Parathyroid adenoma (tissue), 2 donors: ENCODE measurements around the gene PNPO.

Source experiments
- H2AFZ ChIP-seq: fragments of 300-600 bp; sonication (generic); one replicate; pipeline ENCODE4 v1.7.0; 2017; ENCODE audit warnings: antibody characterized with exemption, mild to moderate bottlenecking
- H3K27ac ChIP-seq: fragments of 300-600 bp; sonication (generic); one replicate; pipeline ENCODE4 v1.7.0; 2017
- H3K27me3 ChIP-seq: fragments of 300-600 bp; sonication (generic); one replicate; pipeline ENCODE4 v1.7.0; 2017; ENCODE audit warnings: low read length; ENCODE audit not compliant: control insufficient read depth, insufficient read depth
- H3K36me3 ChIP-seq: fragments of 300-600 bp; sonication (generic); one replicate; pipeline ENCODE4 v1.7.0; 2017; ENCODE audit warnings: low read length; ENCODE audit not compliant: control insufficient read depth, insufficient read depth
- H3K4me1 ChIP-seq: fragments of 300-600 bp; sonication (generic); one replicate; pipeline ENCODE4 v1.7.0; 2017; ENCODE audit warnings: control low read depth
- H3K4me2 ChIP-seq: fragments of 300-600 bp; sonication (generic); one replicate; pipeline ENCODE4 v1.7.0; 2017; ENCODE audit warnings: low read length
- H3K4me3 ChIP-seq: fragments of 300-600 bp; sonication (generic); one replicate; pipeline ENCODE4 v1.7.0; 2017; ENCODE audit warnings: low read depth, low read length
- H3K79me2 ChIP-seq: fragments of 300-600 bp; sonication (generic); one replicate; pipeline ENCODE4 v1.7.0; 2017; ENCODE audit warnings: control low read depth
- H3K9ac ChIP-seq: fragments of 300-600 bp; sonication (generic); one replicate; pipeline ENCODE4 v1.7.0; 2017; ENCODE audit warnings: mild to moderate bottlenecking
- H3K9me3 ChIP-seq: fragments of 300-600 bp; sonication (generic); one replicate; pipeline ENCODE4 v1.7.0; 2017; ENCODE audit warnings: low read length; ENCODE audit not compliant: control insufficient read depth
- CTCF ChIP-seq: fragments of 300-600 bp; sonication (generic); IDR thresholded peaks from one replicate; pipeline ENCODE4 v1.7.0; 2017; ENCODE audit warnings: antibody characterized with exemption, mild to moderate bottlenecking
- donor health status: primary hyperparathyroidism.

Gene PNPO

GRCh38 chr17:47989159-47989558, 47.8 kb downstream of the PNPO start:
- Histone ChIP-seq H3K9me3 (no peaks in the 10 kb centered on the region), H3K4me2 (no peak overlapping the region), H3K9ac (no peak overlapping the region), H2AFZ (no peak overlapping the region), H3K27ac (no peak overlapping the region), H3K27me3 (no peaks in the 10 kb centered on the region), H3K4me1 (peaks cover 21% of the 10 kb centered on the region), H3K36me3 (no peaks in the 10 kb centered on the region), H3K4me3 (no peak overlapping the region), H3K79me2 (no peaks in the 10 kb centered on the region)
- no peak for TF ChIP-seq CTCF

GRCh38 chr17:47989700-47990099, 48.3 kb downstream of the PNPO start:
- Histone ChIP-seq H3K9me3 (no peaks in the 10 kb centered on the region), H3K36me3 (no peaks in the 10 kb centered on the region), H3K4me2 (no peak overlapping the region), H2AFZ (no peak overlapping the region), H3K27ac (no peak overlapping the region), H3K4me1 (peaks cover 21% of the 10 kb centered on the region), H3K9ac (no peak overlapping the region), H3K4me3 (no peak overlapping the region), H3K79me2 (no peaks in the 10 kb centered on the region), H3K27me3 (no peaks in the 10 kb centered on the region)
- TF ChIP-seq CTCF: no peak

- Histone ChIP-seq H3K9me3 (no peaks in the 10 kb centered on the region), H3K79me2 (no peaks in the 10 kb centered on the region), H3K4me2 (no peak overlapping the region), H3K9ac (no peak overlapping the region), H3K4me3 (no peak overlapping the region), H3K27me3 (no peaks in the 10 kb centered on the region), H3K36me3 (no peaks in the 10 kb centered on the region), H2AFZ (no peak overlapping the region), H3K27ac (no peak overlapping the region), H3K4me1 (peaks cover 21% of the 10 kb centered on the region)
- no peak for TF ChIP-seq CTCF
Observed at GRCh38 chr17:47990962-47991731, 49.8 kb downstream of the PNPO start.

GRCh38 chr17:47992216-47992615, 50.8 kb downstream of the PNPO start:
- Histone ChIP-seq H3K9me3 (no peaks in the 10 kb centered on the region), H3K79me2 (no peaks in the 10 kb centered on the region), H2AFZ (no peak overlapping the region), H3K4me3 (no peak overlapping the region), H3K36me3 (no peaks in the 10 kb centered on the region), H3K27me3 (no peaks in the 10 kb centered on the region), H3K4me2 (no peak overlapping the region), H3K27ac (no peak overlapping the region), H3K4me1 (peaks cover 13% of the 10 kb centered on the region), H3K9ac (no peak overlapping the region)
- TF ChIP-seq CTCF: no peak

GRCh38 chr17:47993031-47993564, 51.7 kb downstream of the PNPO start:
- no peak overlapping the region for H2AFZ ChIP-seq
- H3K27ac ChIP-seq: no peak overlapping the region
- no peaks in the 10 kb centered on the region for H3K9me3 ChIP-seq

More at GRCh38 chr17:47993031-47993564, 51.7 kb downstream of the PNPO start:
- Histone ChIP-seq H3K9ac (no peak overlapping the region), H3K36me3 (no peaks in the 10 kb centered on the region), H3K4me2 (no peak overlapping the region), H3K4me3 (no peak overlapping the region), H3K27me3 (no peaks in the 10 kb centered on the region), H3K79me2 (no peaks in the 10 kb centered on the region), H3K4me1 (peaks cover 4% of the 10 kb centered on the region)
- no peak for TF ChIP-seq CTCF
